Measurements from ENCODE around the gene VTI1A.
"Not testable (repeated sequence)": the region's sequence is repeated elsewhere in the genome, so short reads cannot be mapped to it uniquely, and the experiment has no call there.

The VTI1A gene

GRCh38 chr10:112855134-112855533 lies 408.1 kb downstream of the VTI1A start:
- no peak for TF ChIP-seq CTCF (IDR thresholded peaks at IDR 0.05; ENCODE audit: insufficient read depth, missing control alignments)
- FAIRE-seq (no peak), DNase-seq (ENCODE audit: insufficient read length, low spot score) (no peak)

- DNase-seq (ENCODE audit: insufficient read length, low spot score) (no peak), FAIRE-seq (no peak)
- no peak for TF ChIP-seq CTCF (IDR thresholded peaks at IDR 0.05; ENCODE audit: insufficient read depth, missing control alignments)
Measured at GRCh38 chr10:112857493-112857892, 410.5 kb downstream of the VTI1A start.

GRCh38 chr10:112858986-112859651 lies 412.1 kb downstream of the VTI1A start:
- DNase-seq (ENCODE audit: insufficient read length, low spot score): no peak
- TF ChIP-seq CTCF (IDR thresholded peaks at IDR 0.05; ENCODE audit: insufficient read depth, missing control alignments): no peak
- no peak for FAIRE-seq

GRCh38 chr10:112859793-112860192 lies 412.8 kb downstream of the VTI1A start:
- no peak for TF ChIP-seq CTCF (IDR thresholded peaks at IDR 0.05; ENCODE audit: insufficient read depth, missing control alignments)
- FAIRE-seq (no peak), DNase-seq (ENCODE audit: insufficient read length, low spot score) (no peak)

- not testable (repeated sequence) for FAIRE-seq; DNase-seq (ENCODE audit: insufficient read length, low spot score)
Measured at GRCh38 chr10:112863461-112863860, 416.4 kb downstream of the VTI1A start.
